HepG2 (cell line): ENCODE data around the gene PODXL2. TPM values are rescaled to one million over a fixed set of nuclear protein-coding genes. Genes with fewer than 3 reads are reported as not detected.

Experiments
- ARNT ChIP-seq: fragments of 450-650 bp; IDR thresholded peaks from 2 replicates; pipeline ENCODE4 v1.6.1; 2017
- BRD4 ChIP-seq: sonication (generic); formaldehyde crosslinking; IDR thresholded peaks from 2 replicates; pipeline ENCODE4 v1.4.0; 2020; ENCODE audit warnings: missing genetic modification reagents
- CENPX ChIP-seq: sonication (generic); formaldehyde crosslinking; IDR thresholded peaks from 2 replicates; pipeline ENCODE4 v1.9.0; 2021; ENCODE audit warnings: mild to moderate bottlenecking, missing genetic modification reagents, moderate library complexity
- FOXM1 ChIP-seq: sonication (generic); formaldehyde crosslinking; IDR thresholded peaks from 2 replicates; pipeline ENCODE4 v1.5.0; 2020; ENCODE audit warnings: missing genetic modification reagents
- HOXA5 ChIP-seq: sonication (generic); formaldehyde crosslinking; IDR thresholded peaks from 2 replicates; pipeline ENCODE4 v1.4.0; 2020; ENCODE audit warnings: missing genetic modification reagents
- HOXA9 ChIP-seq: sonication (generic); formaldehyde crosslinking; IDR thresholded peaks from 2 replicates; pipeline ENCODE4 v1.8.1; 2022; ENCODE audit warnings: missing genetic modification reagents, mild to moderate bottlenecking, moderate library complexity, borderline replicate concordance
- MBD4 ChIP-seq: IDR thresholded peaks from 2 replicates; pipeline ENCODE4 v1.6.1; 2012; ENCODE audit warnings: low read length, inconsistent platforms, borderline replicate concordance
- MED13 ChIP-seq: sonication (generic); formaldehyde crosslinking; IDR thresholded peaks from 2 replicates; pipeline ENCODE4 v1.5.0; 2020; ENCODE audit warnings: missing genetic modification reagents
- MEF2D ChIP-seq: sonication (generic); formaldehyde crosslinking; IDR thresholded peaks from 2 replicates; pipeline ENCODE4 v1.5.1; 2020; ENCODE audit warnings: mild to moderate bottlenecking, missing genetic modification reagents
- NCOR1 ChIP-seq: fragments of 200-600 bp; sonication (generic); IDR thresholded peaks from 2 replicates; pipeline ENCODE4 v1.7.0; 2017; ENCODE audit warnings: antibody characterized with exemption, low read length, borderline replicate concordance
- PTBP1 ChIP-seq: fragments of 200-400 bp; formaldehyde crosslinking; IDR thresholded peaks from 2 replicates; pipeline ENCODE4 v1.6.1; 2018; ENCODE audit warnings: low read length, low read depth; ENCODE audit not compliant: poor library complexity, severe bottlenecking
- REPIN1 ChIP-seq: sonication (generic); formaldehyde crosslinking; IDR thresholded peaks from 2 replicates; pipeline ENCODE4 v1.8.0; 2022; ENCODE audit warnings: missing genetic modification reagents, low read depth, mild to moderate bottlenecking, borderline replicate concordance
- SAP130 ChIP-seq: IDR thresholded peaks from 2 replicates; pipeline ENCODE4 v1.6.1; 2016; ENCODE audit warnings: low read depth
- SRF ChIP-seq: IDR thresholded peaks from 2 replicates; pipeline ENCODE4 v1.6.1; 2011; ENCODE audit warnings: mild to moderate bottlenecking, low read depth, low read length, moderate library complexity
- ZBTB38 ChIP-seq: sonication (generic); formaldehyde crosslinking; IDR thresholded peaks from 2 replicates; pipeline ENCODE4 v1.5.1; 2020; ENCODE audit warnings: mild to moderate bottlenecking, missing genetic modification reagents
- ZFP36L1 ChIP-seq: sonication (generic); formaldehyde crosslinking; IDR thresholded peaks from 2 replicates; pipeline ENCODE4 v1.8.0; 2022; ENCODE audit warnings: mild to moderate bottlenecking, missing genetic modification reagents, moderate library complexity
- ZMAT3 ChIP-seq: sonication (generic); formaldehyde crosslinking; conservative IDR thresholded peaks from 2 replicates; pipeline ENCODE4 v1.7.0; 2021; ENCODE audit warnings: missing genetic modification reagents
- ZNF10 ChIP-seq: sonication (generic); formaldehyde crosslinking; IDR thresholded peaks from 2 replicates; pipeline ENCODE4 v1.4.0; 2020; ENCODE audit warnings: mild to moderate bottlenecking, low read depth, missing genetic modification reagents, borderline replicate concordance
- ZNF138 ChIP-seq: sonication (generic); formaldehyde crosslinking; IDR thresholded peaks from 2 replicates; pipeline ENCODE4 v1.5.0; 2020; ENCODE audit warnings: mild to moderate bottlenecking, low read depth, missing genetic modification reagents
- polyA plus RNA-seq, 8 experiments: library from polyadenylated mRNA; depleted of rRNA in 3 of 8; stranded (reverse) in 7 of 8; unstranded in 1 of 8; fragments of >200 nt; fragmentation: Illumina TruSeq in 4 of 8; extraction: Trizol in 4 of 8; gene quantifications; 2 replicates each; pipeline versions ENCODE4 v1.2.1 to v1.2.3, GENCODE V29; 2011 to 2016; ENCODE audit warnings: low read depth in 4 of 8, missing spikeins in 1 of 8, mixed read lengths in 1 of 8; ENCODE audit not compliant: insufficient read depth in 1 of 8
- total RNA-seq, 5 experiments: library from RNA; depleted of rRNA; stranded (reverse); fragments of >200 nt; fragmentation: Illumina TruSeq; extraction: Trizol; gene quantifications; 2 replicates each; pipeline ENCODE4 v1.2.3, GENCODE V29; 2016; ENCODE audit warnings: low read depth in 1 of 5
- TF ChIP-seq, protein P1 (sequence below): sonication (generic); formaldehyde crosslinking; IDR thresholded peaks from 2 replicates; pipeline ENCODE4 v1.4.0; 2020; ENCODE audit warnings: mild to moderate bottlenecking, missing genetic modification reagents, borderline replicate concordance
- TF ChIP-seq, protein P2 (sequence below): sonication (generic); formaldehyde crosslinking; IDR thresholded peaks from 2 replicates; pipeline ENCODE4 v1.4.0; 2020; ENCODE audit warnings: missing genetic modification reagents, borderline replicate concordance
- TF ChIP-seq, protein P3 (sequence below): IDR thresholded peaks from 2 replicates; pipeline ENCODE4 v1.6.1; 2012; ENCODE audit warnings: inconsistent platforms
- TF ChIP-seq, protein P4 (sequence below): sonication (generic); formaldehyde crosslinking; IDR thresholded peaks from 2 replicates; pipeline ENCODE4 v1.5.1; 2020; ENCODE audit warnings: mild to moderate bottlenecking, missing genetic modification reagents, moderate library complexity

PODXL2 gene
- total and polyA plus RNA-seq, 2 of the 13 experiments (the other 11 are each of a cell fraction or from before 2014, with no cell fraction given), result 20.4 to 25.1 TPM

GRCh38 chr3:127589600-127590281 is 39.2 kb upstream of the PODXL2 start (continued):
- TF ChIP-seq, protein P1, sequence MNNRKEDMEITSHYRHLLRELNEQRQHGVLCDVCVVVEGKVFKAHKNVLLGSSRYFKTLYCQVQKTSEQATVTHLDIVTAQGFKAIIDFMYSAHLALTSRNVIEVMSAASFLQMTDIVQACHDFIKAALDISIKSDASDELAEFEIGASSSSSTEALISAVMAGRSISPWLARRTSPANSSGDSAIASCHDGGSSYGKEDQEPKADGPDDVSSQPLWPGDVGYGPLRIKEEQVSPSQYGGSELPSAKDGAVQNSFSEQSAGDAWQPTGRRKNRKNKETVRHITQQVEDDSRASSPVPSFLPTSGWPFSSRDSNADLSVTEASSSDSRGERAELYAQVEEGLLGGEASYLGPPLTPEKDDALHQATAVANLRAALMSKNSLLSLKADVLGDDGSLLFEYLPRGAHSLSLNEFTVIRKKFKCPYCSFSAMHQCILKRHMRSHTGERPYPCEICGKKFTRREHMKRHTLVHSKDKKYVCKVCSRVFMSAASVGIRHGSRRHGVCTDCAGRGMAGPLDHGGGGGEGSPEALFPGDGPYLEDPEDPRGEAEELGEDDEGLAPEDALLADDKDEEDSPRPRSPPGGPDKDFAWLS (CRISPR knock-in tag), result no peak
- TF ChIP-seq ARNT, result no peak
- no peak for TF ChIP-seq MBD4
- TF ChIP-seq NCOR1, result no peak
- TF ChIP-seq ZBTB38 (CRISPR knock-in tag), result no peak
- no peak for TF ChIP-seq ZFP36L1
- no peak for TF ChIP-seq FOXM1 (CRISPR knock-in tag)
- TF ChIP-seq, protein P2, sequence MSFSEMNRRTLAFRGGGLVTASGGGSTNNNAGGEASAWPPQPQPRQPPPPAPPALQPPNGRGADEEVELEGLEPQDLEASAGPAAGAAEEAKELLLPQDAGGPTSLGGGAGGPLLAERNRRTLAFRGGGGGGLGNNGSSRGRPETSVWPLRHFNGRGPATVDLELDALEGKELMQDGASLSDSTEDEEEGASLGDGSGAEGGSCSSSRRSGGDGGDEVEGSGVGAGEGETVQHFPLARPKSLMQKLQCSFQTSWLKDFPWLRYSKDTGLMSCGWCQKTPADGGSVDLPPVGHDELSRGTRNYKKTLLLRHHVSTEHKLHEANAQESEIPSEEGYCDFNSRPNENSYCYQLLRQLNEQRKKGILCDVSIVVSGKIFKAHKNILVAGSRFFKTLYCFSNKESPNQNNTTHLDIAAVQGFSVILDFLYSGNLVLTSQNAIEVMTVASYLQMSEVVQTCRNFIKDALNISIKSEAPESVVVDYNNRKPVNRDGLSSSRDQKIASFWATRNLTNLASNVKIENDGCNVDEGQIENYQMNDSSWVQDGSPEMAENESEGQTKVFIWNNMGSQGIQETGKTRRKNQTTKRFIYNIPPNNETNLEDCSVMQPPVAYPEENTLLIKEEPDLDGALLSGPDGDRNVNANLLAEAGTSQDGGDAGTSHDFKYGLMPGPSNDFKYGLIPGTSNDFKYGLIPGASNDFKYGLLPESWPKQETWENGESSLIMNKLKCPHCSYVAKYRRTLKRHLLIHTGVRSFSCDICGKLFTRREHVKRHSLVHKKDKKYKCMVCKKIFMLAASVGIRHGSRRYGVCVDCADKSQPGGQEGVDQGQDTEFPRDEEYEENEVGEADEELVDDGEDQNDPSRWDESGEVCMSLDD (CRISPR knock-in tag), result no peak
- TF ChIP-seq, protein P3, sequence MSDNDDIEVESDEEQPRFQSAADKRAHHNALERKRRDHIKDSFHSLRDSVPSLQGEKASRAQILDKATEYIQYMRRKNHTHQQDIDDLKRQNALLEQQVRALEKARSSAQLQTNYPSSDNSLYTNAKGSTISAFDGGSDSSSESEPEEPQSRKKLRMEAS, result no peak
- TF ChIP-seq ZNF138, result no peak
- TF ChIP-seq, protein P4, sequence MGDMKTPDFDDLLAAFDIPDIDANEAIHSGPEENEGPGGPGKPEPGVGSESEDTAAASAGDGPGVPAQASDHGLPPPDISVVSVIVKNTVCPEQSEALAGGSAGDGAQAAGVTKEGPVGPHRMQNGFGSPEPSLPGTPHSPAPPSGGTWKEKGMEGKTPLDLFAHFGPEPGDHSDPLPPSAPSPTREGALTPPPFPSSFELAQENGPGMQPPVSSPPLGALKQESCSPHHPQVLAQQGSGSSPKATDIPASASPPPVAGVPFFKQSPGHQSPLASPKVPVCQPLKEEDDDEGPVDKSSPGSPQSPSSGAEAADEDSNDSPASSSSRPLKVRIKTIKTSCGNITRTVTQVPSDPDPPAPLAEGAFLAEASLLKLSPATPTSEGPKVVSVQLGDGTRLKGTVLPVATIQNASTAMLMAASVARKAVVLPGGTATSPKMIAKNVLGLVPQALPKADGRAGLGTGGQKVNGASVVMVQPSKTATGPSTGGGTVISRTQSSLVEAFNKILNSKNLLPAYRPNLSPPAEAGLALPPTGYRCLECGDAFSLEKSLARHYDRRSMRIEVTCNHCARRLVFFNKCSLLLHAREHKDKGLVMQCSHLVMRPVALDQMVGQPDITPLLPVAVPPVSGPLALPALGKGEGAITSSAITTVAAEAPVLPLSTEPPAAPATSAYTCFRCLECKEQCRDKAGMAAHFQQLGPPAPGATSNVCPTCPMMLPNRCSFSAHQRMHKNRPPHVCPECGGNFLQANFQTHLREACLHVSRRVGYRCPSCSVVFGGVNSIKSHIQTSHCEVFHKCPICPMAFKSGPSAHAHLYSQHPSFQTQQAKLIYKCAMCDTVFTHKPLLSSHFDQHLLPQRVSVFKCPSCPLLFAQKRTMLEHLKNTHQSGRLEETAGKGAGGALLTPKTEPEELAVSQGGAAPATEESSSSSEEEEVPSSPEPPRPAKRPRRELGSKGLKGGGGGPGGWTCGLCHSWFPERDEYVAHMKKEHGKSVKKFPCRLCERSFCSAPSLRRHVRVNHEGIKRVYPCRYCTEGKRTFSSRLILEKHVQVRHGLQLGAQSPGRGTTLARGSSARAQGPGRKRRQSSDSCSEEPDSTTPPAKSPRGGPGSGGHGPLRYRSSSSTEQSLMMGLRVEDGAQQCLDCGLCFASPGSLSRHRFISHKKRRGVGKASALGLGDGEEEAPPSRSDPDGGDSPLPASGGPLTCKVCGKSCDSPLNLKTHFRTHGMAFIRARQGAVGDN (CRISPR knock-in tag), result peak; percentile 12; the same call in 1 of the 2 replicates
- TF ChIP-seq CENPX (CRISPR knock-in tag), result no peak
- 0 out of 2 replicates have a peak, but pooled peaks have one; percentile 32 for TF ChIP-seq MEF2D
- no peak for TF ChIP-seq MED13 (CRISPR knock-in tag)
- TF ChIP-seq PTBP1, result no peak
- TF ChIP-seq ZNF10 (CRISPR knock-in tag), result no peak
- TF ChIP-seq BRD4 (CRISPR knock-in tag), result no peak
- no peak for TF ChIP-seq ZMAT3
- peak; percentile 5; the same call in 1 of the 2 replicates for TF ChIP-seq SAP130 (CRISPR knock-in tag)
- TF ChIP-seq REPIN1, result no peak
- no peak for TF ChIP-seq HOXA5 (CRISPR knock-in tag)
- TF ChIP-seq SRF, result no peak
- no peak for TF ChIP-seq HOXA9 (CRISPR knock-in tag)
